GM19035 (cell line): ENCODE measurements around the gene ENOX1.

Experiments used
- ATAC-seq: cut with Tn5 transposase; IDR thresholded peaks from one replicate; pipeline ENCODE4 v1.9.1; 2021; ENCODE audit not compliant: unreplicated experiment

The ENOX1 gene

DNA sequence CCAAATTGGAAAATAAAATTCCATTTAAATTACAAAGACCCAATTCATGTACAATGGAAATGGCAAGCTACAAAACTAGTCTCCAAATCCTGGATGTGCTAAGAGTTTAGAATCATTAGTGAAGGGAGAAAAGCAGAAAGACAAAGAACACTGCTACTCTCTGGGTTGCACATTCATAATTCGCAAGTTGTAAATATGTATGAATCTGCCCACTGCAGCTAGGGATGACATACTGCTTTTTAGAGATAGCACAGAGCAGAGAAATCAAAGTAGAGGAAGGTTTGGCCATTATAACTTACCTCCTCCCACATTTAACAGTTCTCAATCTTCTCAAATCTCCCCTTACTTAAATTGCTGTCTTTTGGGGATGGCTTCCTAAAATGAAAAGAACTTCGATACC lies 231.1 kb downstream of the ENOX1 start:
- no peak for ATAC-seq

GRCh38 chr13:43551897-43552456 lies 234.8 kb downstream of the ENOX1 start:
- ATAC-seq = no peak

GRCh38 chr13:43546816-43547215 lies 240.0 kb downstream of the ENOX1 start:
- ATAC-seq = no peak

- ATAC-seq = no peak
Measured at GRCh38 chr13:43546251-43546650, 240.5 kb downstream of the ENOX1 start.

DNA sequence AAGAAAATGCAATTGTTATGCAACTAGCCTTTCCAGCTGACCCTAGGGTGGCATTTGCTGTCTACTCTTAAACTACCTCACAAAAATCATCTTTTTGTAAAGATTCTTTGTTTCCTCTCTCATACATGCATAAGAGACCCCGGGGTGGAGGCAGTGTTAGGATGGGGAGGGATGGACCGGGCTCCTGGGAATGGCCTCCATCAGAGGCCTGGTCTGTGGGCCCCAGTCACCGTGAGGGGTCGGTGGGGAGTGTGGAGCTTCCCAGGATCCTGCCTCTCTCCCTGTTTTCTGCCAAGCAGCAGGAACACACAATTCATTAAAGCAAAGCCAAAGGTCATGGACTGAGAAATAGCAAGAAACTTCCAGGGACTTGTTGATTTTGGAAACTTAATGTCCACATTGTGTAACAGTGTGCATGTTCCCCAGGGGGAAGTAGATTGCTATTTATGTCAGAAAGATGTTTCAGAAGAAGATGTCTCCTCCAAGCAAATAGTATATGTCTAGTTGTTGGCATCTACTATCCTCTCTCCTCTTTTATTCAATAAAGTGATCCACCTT lies 241.4 kb downstream of the ENOX1 start:
- no peak for ATAC-seq

- ATAC-seq = no peak
Measured at GRCh38 chr13:43544631-43545030, 242.1 kb downstream of the ENOX1 start.

DNA sequence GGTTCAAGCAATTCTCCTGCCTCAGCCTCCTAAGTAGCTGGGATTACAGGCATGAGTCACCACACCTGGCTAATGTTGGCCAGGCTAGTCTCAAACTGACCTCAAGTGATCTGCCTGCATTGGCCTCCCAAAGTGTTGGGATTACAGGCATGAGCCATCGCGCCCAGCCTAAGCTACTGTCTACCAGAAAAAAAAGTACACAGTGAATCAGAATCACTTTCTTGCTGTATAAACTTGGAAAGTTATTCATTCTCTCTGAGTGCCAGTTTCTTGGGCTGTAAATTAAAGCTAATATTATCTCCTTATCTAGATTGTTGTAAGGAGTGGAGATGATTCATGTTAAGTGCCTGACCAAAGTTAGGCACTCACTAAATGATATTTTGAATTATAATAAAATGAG lies 242.8 kb downstream of the ENOX1 start:
- ATAC-seq = no peak

GRCh38 chr13:43543331-43543730 lies 243.4 kb downstream of the ENOX1 start:
- no peak for ATAC-seq

DNA sequence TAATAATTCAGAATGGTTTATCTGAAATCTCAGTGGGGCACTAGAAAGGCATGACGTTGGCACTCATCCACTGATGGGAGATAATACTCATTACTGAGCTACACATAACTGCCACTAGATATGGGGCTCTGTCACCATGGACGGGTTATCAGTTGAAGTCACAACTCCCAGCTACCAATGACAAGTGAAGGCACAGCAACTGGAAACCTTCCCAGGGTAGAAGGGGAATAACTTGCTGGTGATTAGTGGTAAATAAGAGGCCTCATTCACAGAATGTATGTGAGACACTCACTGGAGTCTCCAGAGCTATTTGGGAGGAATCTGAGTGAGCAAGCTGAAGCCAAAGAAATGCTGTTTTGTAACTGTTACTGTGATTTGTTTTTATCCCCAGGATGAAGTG lies 249.6 kb downstream of the ENOX1 start:
- ATAC-seq = no peak

GRCh38 chr13:43529796-43530195 lies 257.0 kb downstream of the ENOX1 start:
- no peak for ATAC-seq

- no peak for ATAC-seq
Measured at GRCh38 chr13:43528992-43529391, 257.8 kb downstream of the ENOX1 start.

- ATAC-seq = no peak
Measured at GRCh38 chr13:43522788-43523187, 264.0 kb downstream of the ENOX1 start.

GRCh38 chr13:43520351-43520750 lies 266.4 kb downstream of the ENOX1 start:
- ATAC-seq = no peak

DNA sequence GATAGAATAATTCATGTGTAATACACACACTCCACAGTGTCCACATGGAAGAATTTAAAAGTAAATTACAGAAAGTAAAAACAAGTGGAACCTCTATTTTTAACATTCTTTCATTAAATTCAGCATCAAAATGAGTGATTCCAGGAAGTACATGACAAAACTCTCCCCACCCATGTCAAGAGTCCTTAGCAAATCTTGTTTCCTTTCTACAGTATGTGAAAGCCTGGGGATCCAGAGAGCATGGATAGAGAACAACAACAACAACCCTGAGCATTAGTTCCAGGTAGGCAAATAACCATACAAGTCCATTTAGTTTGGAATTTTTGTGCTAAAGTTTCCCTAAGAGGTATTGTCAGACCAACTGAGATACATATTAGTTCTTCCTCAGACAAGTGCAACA lies 267.9 kb downstream of the ENOX1 start:
- no peak for ATAC-seq

GRCh38 chr13:43516401-43516833 lies 270.4 kb downstream of the ENOX1 start:
- ATAC-seq = no peak

GRCh38 chr13:43515531-43515930 lies 271.2 kb downstream of the ENOX1 start:
- ATAC-seq = no peak

- no peak for ATAC-seq
Measured at GRCh38 chr13:43514311-43514710, 272.5 kb downstream of the ENOX1 start.

DNA sequence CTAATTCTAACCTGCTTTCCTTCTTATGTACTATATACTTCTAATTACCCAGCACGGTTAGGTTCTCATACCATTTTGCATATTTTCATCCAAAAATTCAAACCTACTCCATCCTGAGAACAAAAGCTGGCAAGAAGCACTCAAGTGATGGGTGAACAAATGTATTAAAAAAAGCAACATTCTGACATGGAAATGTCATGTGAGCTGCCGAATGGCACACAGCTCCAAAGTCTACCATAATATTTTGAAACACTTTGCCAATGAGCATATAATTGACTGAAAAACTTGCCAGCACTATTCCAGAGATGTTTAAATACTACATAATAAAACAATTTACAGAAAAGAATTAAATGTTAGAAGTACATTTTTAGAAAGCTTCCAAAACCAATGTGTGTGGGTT lies 274.6 kb downstream of the ENOX1 start:
- no peak for ATAC-seq

GRCh38 chr13:43510956-43511901 lies 275.5 kb downstream of the ENOX1 start:
- no peak for ATAC-seq

DNA sequence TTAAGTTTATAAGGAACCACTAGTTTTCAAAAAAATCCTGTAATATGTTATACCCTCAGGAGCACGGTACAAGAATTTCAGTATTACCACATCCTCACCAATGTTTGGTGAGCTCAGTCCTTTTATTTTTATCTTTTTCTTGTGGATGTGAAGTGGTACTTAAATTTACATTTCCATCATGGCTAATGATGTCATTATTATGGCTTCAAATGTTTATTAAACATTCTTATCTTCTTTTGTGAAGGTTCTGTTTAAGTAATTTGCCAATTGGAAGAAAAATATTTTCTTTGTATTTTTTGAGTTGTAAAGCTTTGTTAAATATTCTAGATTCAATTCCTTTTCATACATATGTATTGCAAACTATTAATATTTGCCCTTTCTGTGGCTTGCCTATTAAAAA lies 291.0 kb downstream of the ENOX1 start:
- ATAC-seq = no peak

DNA sequence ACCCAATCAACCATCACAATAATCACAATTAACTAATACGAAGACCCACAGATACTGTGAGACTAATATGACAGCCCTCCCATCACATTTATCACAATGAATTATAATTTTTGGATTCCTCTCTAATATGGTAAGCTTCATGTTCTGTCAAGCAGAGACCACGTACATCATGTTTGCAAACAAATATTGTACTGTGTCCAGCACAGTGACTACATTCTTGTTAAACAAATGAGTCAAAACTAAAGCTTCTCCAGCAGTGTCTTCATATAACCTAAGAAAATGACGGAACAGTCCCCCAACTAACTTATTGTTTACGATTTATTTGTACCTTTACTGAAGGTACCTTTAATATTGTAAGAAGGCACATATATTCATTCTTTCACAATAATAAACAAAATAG lies 292.6 kb downstream of the ENOX1 start:
- no peak for ATAC-seq

- ATAC-seq = no peak
Measured at GRCh38 chr13:43493496-43494000, 293.2 kb downstream of the ENOX1 start.
